GM21515 (cell line): ENCODE measurements around the gene KRT4.

Experiments used
- ATAC-seq: cut with Tn5 transposase; IDR thresholded peaks from one replicate; pipeline ENCODE4 v1.9.1; 2021; ENCODE audit not compliant: unreplicated experiment

KRT4 gene

GRCh38 chr12:52794479-52795331, 19.2 kb downstream of the KRT4 start:
- no peak for ATAC-seq

GRCh38 chr12:52792185-52793029, 21.5 kb downstream of the KRT4 start:
- ATAC-seq = no peak

DNA sequence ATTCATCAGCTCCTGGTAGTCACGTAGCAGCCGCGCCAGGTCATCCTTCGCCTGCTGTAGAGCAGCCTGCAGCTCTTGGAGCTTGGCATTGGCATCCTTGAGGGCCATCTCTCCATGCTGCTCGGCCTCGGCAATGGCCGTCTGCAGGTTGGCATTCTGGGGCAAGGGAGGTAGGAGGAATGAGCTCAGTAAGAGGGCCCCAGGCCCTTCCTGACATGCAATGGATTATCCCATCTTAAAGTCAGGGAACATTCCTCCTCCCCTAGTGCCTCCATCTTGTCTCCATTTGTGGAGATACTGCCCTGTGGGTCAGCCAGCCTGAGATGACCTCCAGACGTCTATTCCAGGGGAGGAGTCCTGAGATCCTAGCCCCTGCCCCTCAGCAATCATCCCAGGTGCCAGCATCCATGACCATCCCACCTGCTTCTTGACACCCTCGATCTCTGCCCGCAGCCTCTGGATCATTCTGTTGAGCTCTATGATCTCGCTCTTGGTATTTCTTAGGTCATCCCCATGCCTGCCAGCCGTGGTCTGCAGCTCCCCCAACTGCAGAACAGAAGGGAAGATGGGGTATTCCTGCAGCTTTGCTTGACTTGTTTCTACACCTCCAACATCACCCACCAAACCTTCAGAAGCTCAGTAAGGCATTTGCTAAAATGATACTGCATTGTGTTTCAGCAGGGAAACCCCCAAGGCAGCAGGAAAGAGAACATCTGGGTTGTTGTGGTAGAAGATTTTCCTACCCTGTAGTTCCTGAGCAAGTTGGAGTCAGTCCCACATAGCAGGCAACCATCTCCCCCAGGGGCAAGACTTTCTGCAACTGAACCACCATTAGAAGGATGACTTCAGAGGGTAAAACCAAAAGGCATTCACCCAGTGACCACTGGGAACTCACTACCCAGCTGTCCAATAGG, 22.4 kb downstream of the KRT4 start:
- no peak for ATAC-seq

DNA sequence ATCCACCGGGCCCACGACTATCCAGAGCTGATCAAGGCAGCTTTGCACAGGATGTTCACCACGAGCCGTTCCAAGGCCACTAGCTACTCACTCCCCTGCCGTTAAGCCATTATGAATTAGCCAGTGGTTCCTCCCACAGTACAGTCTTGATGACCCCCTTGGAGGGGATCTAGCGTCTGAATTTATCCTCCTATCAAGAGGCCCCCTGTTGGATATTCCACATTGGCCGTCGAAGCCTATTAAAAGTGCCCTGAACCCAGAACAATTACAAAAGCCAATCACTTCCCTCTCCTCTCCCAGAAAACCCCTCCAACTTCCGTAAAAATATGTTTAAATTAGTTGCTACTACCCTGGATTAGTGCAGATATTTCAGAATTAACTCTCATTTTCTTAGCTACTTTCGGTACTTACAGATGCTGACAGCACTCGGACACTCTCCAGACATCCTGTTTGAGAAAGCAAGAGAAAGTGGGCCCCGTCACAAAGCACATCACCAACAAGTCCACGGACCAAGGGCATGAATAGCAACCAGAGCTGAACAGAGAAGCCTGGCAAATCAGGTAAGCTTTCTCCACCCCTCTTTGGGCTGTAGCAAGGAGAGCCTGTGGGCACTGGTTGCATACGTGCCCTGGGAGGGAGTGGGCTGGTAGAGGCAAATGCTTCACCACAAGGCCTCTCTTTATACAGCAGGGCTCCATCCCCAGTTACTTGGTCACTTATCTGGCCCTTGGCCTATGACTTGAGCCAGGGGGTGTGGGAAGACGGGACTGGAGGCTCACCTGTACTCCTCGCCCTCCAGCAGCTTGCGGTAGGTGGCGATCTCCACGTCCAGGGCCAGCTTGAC, 23.3 kb downstream of the KRT4 start:
- ATAC-seq = no peak

- no peak for ATAC-seq
Observed at GRCh38 chr12:52789637-52790426, 24.1 kb downstream of the KRT4 start.

DNA sequence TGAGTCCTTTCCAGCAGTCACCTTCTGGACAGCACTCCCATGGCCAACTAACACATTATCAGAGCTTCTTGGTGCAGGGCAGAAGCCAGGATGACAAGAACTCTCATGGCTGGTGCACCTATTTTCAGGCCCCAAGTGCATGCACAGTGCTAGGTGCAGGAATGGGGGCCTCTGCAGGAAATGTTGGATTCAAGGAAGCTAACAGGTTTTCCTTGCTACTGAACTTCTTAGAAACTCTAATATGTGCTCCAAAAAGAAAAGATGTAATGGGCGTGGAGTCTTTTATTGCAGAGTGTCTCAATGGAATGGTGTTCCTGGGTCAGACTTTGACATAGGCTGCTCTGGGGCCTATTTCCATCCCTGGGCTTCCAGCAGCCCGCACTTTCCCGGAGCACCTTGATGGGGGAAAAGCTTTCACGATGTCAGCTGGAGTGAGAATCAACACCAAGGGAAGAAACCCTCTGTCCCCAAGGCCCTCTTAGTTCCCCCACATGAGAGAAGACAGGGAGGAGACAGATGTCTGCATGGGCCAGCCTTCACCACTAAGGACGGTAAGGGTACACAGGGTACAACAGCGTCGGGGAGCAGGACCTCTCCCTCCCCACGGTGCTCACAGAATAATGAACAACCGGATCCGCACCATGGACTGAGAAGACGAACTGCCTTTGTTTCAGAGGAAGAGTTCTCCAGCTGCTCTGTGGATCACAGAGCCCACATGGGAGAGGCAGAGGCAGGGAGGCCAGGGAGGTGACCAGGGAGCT, 24.9 kb downstream of the KRT4 start:
- ATAC-seq = no peak

DNA sequence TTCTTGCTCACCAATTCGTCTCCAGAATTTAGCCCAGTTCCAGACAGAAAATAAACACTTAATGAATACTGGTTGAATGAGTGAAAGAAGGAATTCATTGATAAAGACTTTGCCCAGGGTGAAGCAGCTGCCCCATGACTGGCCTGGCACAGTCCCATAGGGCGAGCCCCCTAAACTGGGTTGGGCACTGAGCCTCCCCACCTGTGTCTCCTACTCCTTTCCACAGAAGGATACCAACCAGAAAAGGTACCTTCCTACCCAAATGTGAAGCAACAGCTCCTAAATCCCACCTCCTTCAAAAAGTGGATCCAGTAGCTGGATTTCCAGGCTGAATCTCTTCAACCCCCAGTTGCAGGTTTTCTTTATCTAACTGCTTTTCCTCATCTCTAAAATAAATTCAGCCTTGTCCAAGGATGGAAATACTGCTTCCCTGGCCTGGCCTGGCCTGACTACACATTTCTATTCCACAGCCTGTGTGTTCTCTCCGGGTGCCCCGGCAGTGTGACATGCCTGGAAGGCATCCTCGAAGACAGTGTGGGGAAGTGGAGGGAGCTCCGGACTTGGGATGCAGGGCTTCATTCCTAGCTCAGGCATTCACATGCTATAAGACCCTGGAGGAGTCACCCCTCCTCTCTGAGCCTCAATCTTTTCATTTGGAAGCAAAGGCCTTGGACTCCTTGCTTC, 25.6 kb downstream of the KRT4 start:
- ATAC-seq = no peak

- no peak for ATAC-seq
Observed at GRCh38 chr12:52787324-52788191, 26.4 kb downstream of the KRT4 start.

- no peak for ATAC-seq
Observed at GRCh38 chr12:52784909-52785308, 29.0 kb downstream of the KRT4 start.

- no peak for ATAC-seq
Observed at GRCh38 chr12:52783563-52784316, 30.2 kb downstream of the KRT4 start.

DNA sequence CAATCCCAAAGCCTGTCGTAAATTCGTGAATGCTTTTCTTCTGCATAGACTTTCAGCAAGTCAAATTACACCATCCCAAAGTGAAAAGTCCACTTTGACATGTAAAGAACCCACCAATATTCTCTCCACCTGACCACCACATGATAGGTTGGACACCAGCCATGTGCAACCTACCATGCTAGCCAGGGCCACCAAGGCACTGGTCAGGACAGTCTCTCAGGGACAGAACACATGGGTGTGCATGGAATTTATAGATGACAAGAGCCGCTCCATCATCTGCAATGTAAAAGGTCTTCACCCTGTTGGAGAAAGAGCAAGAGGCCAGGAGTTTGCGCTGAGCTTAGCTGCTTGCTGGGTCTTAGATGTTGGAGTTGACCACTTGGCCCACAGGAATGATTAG, 31.4 kb downstream of the KRT4 start:
- no peak for ATAC-seq

DNA sequence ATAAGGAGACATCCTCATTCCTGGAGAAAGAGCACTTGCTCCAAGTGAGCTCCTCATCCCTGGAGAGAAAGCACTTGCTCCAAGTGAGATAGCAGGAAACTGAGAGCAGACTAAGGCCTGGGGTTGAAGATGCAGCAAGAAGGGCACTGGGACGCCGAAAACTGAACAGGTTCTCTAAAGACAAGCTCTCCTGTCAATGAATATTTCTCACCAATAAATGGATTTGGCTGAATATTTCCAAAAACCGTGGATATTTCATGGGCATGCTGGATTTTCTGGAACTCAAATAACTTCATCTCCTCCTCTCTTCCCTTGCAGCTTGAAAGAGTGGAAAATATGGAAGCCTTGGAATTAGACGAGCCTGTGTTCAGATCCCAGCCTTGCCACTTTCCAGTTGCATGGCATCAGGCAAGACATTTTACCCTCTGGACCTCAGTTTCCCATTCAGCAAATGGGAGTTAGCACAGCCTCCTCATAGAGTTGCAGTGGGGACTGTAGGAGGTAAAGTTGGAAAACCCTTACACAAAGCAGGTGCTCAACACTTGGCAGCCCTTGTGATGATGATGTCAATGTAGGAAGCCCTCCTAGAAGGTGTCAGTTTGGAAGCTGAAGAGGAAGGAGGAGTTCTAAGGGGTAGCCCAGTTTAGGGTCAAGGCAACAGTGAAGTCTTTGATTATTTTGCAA, 32.4 kb downstream of the KRT4 start:
- ATAC-seq = no peak

DNA sequence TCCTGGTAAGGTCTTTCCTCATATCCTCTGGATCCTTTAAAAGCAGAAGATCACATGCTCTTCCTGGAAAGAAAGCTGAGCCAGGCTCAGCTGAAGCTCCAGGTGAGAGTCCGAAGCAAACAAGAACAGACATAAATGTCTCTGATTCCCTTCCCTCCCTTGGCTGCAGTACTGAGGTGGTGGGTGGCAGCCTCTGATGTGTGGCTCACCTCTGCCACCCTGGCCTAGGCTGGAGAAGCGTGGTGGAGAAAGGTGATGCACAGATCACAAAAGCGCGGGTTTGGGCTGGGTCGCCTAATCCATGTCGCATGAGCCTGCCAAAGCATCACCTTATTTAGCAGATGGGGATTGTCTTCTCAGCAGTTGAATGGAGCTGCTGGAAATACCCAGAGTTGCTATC, 34.0 kb downstream of the KRT4 start:
- no peak for ATAC-seq

GRCh38 chr12:52778833-52779232, 35.1 kb downstream of the KRT4 start:
- no peak for ATAC-seq

DNA sequence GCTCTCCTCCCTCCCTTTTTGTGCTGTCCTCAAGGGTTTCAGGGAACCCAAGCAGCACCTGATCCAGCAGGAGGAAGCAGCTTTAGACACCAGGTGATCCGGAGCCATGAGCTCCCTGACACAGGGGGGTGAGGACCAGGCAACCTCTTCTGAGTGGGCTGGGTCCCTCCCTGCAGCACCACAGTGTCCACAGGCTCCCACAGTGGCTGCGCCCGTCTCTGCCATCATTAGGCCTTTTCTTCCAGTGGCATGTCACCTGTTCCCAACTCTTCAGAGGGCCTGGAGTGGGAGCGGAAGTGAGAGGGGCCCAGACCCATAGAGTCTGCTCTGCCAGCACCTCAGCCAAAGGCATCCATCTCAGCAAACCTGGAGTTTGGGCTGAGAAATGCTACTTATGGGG, 36.4 kb downstream of the KRT4 start:
- ATAC-seq = no peak

- no peak for ATAC-seq
Observed at GRCh38 chr12:52776913-52777395, 37.0 kb downstream of the KRT4 start, which contains the start of gene KRT76. TSS of gene KRT76 (minus strand) at chr12:52777345. CDS start at chr12:52777291, 54 bp downstream.
